HFFc6 (cell line): ENCODE data around the gene STPG1. TPM values are rescaled to one million over a fixed set of nuclear protein-coding genes. Genes with fewer than 3 reads are reported as not detected.

ENCODE experiments used
- DNase-seq: peaks from one replicate; pipeline ENCODE4 v3.0.0-alpha.2; 2018
- H3K27ac Mint-ChIP-seq: 2 replicates; pipeline ENCODE4 v1.8.0; 2020; ENCODE audit warnings: mild to moderate bottlenecking, mixed read lengths
- H3K27me3 Mint-ChIP-seq: 2 replicates; pipeline ENCODE4 v1.8.0; 2021; ENCODE audit warnings: mild to moderate bottlenecking, moderate library complexity, mixed read lengths; ENCODE audit not compliant: insufficient read depth
- H3K36me3 Mint-ChIP-seq: 2 replicates; pipeline ENCODE4 v1.8.0; 2021; ENCODE audit warnings: low read depth, mixed read lengths
- H3K4me1 Mint-ChIP-seq: 2 replicates; pipeline ENCODE4 v1.8.0; 2020; ENCODE audit warnings: low read depth, mixed read lengths
- H3K4me3 Mint-ChIP-seq: 2 replicates; pipeline ENCODE4 v1.8.0; 2020; ENCODE audit warnings: mild to moderate bottlenecking, moderate library complexity, mixed read lengths
- H3K9me3 Mint-ChIP-seq: 2 replicates; pipeline ENCODE4 v1.8.0; 2020; ENCODE audit warnings: mild to moderate bottlenecking, mixed read lengths
- total RNA-seq, 6 experiments: library from RNA; stranded (reverse); fragmentation: NEBNext Ultra II Directional; extraction: Animal tissue kit (Norgen Biotek cat#: 25700); gene quantifications; 2 replicates in 1 of 6; 3 replicates in 5 of 6; pipeline ENCODE4 v1.2.3, GENCODE V29; 2021
- TF ChIP-seq, protein P1 (sequence below): fragments of 200-600 bp; sonication (generic); IDR thresholded peaks from 2 replicates; pipeline ENCODE4 v1.5.0; 2021; ENCODE audit warnings: antibody characterized with exemption, mild to moderate bottlenecking

The STPG1 gene
- total RNA-seq, 6 experiments from 2014 or later = 8.8 to 13.0 (median 11.0) TPM

DNA sequence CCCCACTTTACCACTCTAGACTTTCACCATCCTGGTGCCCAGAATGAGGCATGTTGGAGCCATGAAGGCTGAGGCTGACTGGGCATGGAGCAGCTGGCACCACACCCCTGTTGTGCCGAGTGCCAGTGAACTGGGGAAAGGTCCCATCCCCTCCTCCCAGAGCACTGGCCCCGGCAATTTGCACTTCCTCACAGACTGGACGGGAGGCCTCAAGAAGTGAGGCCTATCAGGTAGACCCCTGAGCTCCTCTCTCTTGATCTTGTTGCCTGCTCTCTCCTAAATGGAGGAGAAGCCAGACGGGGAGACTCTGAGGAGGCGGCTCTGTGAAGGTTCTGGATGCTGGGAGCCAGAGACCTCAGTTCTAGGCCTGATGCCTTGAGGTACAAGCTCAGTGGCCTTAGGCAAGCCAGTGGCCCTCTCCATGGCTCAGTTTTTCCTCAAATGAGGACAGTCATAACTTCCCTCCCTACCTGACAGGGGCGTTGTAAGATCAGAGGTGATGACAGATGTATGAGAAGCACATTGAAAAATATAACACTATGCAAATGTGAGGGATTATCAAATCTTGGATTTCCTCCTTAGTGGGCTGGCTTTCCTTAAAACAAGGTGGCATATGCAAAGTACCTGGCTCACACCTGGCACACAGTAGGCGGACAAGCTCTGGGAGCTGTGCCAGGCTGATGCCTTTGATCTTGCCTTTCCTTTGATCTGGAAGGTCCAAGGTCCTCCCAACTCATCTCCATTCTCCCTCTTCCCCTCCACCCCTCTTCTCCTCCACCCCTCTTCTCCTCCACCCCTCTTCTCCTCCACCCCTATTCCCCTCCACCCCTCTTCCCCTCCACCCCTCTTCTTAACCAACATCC lies 87.8 kb downstream of the STPG1 start:
- peaks cover 32% of the 10 kb centered on the region for H3K27me3 Mint-ChIP-seq
- H3K9me3 Mint-ChIP-seq = no peaks in the 10 kb centered on the region
- H3K27ac Mint-ChIP-seq = no peak overlapping the region
- TF ChIP-seq, protein P1, sequence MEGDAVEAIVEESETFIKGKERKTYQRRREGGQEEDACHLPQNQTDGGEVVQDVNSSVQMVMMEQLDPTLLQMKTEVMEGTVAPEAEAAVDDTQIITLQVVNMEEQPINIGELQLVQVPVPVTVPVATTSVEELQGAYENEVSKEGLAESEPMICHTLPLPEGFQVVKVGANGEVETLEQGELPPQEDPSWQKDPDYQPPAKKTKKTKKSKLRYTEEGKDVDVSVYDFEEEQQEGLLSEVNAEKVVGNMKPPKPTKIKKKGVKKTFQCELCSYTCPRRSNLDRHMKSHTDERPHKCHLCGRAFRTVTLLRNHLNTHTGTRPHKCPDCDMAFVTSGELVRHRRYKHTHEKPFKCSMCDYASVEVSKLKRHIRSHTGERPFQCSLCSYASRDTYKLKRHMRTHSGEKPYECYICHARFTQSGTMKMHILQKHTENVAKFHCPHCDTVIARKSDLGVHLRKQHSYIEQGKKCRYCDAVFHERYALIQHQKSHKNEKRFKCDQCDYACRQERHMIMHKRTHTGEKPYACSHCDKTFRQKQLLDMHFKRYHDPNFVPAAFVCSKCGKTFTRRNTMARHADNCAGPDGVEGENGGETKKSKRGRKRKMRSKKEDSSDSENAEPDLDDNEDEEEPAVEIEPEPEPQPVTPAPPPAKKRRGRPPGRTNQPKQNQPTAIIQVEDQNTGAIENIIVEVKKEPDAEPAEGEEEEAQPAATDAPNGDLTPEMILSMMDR = no peak
- peaks cover 37% of the 10 kb centered on the region for H3K4me1 Mint-ChIP-seq
- H3K36me3 Mint-ChIP-seq = no peaks in the 10 kb centered on the region
- no peak overlapping the region for H3K4me3 Mint-ChIP-seq
- DNase-seq = no peak

DNA sequence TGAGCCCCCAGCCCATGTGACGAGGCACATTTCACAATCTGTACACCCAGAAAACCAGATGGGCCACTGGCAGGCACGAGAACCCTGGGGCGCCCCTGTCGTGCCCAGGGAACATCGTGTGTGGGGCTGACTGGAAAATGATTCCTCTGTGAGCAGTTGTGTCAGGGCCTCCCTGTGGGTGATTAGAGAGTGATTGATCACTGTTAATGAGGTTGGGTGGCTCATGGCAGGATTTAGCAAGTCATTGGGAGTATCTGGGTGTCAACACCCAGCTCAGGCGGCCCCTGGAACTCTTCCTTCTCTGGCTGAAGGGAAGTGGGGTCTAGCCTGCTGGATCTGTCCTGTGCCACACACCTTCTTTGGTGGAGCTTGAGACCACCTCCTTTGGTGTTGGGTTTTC lies 88.7 kb downstream of the STPG1 start:
- TF ChIP-seq, protein P1 = no peak
- Mint-ChIP-seq H3K9me3 (no peaks in the 10 kb centered on the region), H3K27ac (no peak overlapping the region), H3K4me1 (peaks cover 28% of the 10 kb centered on the region), H3K27me3 (peaks cover 42% of the 10 kb centered on the region), H3K4me3 (no peak overlapping the region), H3K36me3 (no peaks in the 10 kb centered on the region)
- no peak for DNase-seq

- Mint-ChIP-seq H3K36me3 (no peaks in the 10 kb centered on the region), H3K9me3 (no peaks in the 10 kb centered on the region), H3K4me1 (peaks cover 34% of the 10 kb centered on the region), H3K4me3 (no peak overlapping the region), H3K27ac (no peak overlapping the region), H3K27me3 (peaks cover 54% of the 10 kb centered on the region)
- no peak for DNase-seq
- TF ChIP-seq, protein P1 = no peak
These were observed 90.3 kb downstream of the STPG1 start for GRCh38 chr1:24323281-24323680.

GRCh38 chr1:24322470-24323177 lies 91.0 kb downstream of the STPG1 start:
- Mint-ChIP-seq H3K27me3 (peaks cover 57% of the 10 kb centered on the region), H3K4me3 (peak overlapping the region; percentile 85), H3K27ac (no peak overlapping the region; the same call in 1 of the 2 replicates), H3K4me1 (peaks cover 31% of the 10 kb centered on the region), H3K9me3 (no peaks in the 10 kb centered on the region), H3K36me3 (no peaks in the 10 kb centered on the region)
- DNase-seq = no peak
- TF ChIP-seq, protein P1 = no peak

DNA sequence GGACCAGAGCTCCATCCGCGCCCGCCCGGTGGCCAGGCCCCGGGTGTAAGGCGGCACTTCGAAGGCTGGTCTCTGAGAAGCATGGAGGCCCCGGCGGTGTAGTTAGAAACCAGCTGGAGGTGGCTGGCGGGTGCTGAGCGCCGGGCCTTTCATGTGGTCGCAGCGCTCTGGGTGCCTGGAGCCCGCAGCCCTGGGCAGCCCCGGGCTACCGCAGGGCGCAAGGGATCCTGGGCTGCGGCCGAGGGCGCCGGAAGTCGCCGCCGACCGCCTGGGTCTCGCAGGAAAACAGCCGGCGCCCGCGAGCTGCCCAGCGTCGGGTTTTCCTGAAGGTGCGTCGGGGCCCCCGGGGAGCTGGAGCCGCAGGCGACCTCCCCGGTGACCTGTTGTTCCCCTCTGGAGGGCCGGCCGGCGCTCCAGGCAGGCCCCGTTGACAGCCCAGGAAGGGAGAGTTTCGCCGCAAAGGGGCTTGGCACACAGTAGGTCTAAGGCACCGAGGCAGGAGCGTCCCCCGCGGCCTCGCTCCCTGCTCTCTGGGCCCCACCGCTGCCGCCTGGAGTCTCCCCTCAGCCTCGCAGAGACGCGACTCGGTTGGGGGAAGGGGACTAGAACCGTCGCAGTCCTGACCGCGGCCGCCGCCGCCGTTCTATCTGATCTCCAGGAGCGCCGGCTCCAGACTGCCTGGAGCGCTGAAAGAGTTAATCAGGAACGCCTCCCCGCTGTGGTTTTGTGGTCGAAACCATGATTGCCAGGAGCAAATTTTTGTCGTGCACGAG lies 91.7 kb downstream of the STPG1 start:
- H3K36me3 Mint-ChIP-seq = no peaks in the 10 kb centered on the region
- DNase-seq = peak; percentile 85
- TF ChIP-seq, protein P1 = no peak
- H3K27me3 Mint-ChIP-seq = peaks cover 56% of the 10 kb centered on the region
- no peak overlapping the region; the same call in 1 of the 2 replicates for H3K27ac Mint-ChIP-seq
- no peaks in the 10 kb centered on the region for H3K9me3 Mint-ChIP-seq
- peaks cover 30% of the 10 kb centered on the region for H3K4me1 Mint-ChIP-seq
- H3K4me3 Mint-ChIP-seq = peak overlapping the region; percentile 85
